ENCODE results near the gene KLHL8. TPM values are rescaled to one million over a fixed set of nuclear protein-coding genes. Genes with fewer than 3 reads are reported as not detected.

Gene KLHL8
- total RNA-seq, 1 donor from 2014 or later = 9.1 TPM

DNA sequence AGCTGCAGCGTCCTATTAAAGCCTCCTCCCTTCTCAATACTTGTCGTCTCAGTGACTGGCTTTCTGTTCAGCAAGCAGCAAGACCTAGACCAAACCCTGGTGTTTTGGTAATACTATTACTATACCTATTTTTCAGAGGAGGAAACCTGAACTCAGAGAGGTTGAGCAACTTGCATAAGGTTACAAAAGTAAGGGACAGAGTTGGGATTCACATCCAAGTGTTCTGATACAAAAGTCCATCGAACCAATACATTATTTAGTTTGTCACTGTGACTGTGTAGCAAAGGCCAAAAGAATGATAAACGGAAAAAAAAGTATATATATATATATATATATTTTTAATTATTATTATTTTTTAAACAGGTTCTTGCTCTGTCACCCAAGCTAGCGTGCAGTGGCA, 29.9 kb upstream of the KLHL8 start:
- DNase-seq (ENCODE audit: extremely low spot score in 2 of 2) = no peak
- H3K4me3 ChIP-seq = no peak overlapping the region

GRCh38 chr4:87249332-87250019, 29.1 kb upstream of the KLHL8 start:
- no peak overlapping the region for H3K27ac ChIP-seq
- TF ChIP-seq POLR2AphosphoS5 (IDR thresholded peaks at IDR 0.05; ENCODE audit: insufficient read depth in 1 of 2, low read depth in 1 of 2) (no peak), CTCF (IDR thresholded peaks at IDR 0.05) (no peak), POLR2A (IDR thresholded peaks at IDR 0.05) (no peak)
- intact Hi-C loops (cut with DNase I) = no loop called here
- no peak overlapping the region for H3K4me3 ChIP-seq
- no peaks in the 10 kb centered on the region for H3K27me3 ChIP-seq
- no peaks in the 10 kb centered on the region for H3K36me3 ChIP-seq
- DNase-seq (ENCODE audit: extremely low spot score in 2 of 2) = no peak
- H3K4me1 ChIP-seq = no peaks in the 10 kb centered on the region
- no peaks in the 10 kb centered on the region for H3K9me3 ChIP-seq

More for the DNA sequence above, 29.9 kb upstream of the KLHL8 start:
- intact Hi-C loops (cut with DNase I) = no loop called here
- Histone ChIP-seq H3K36me3 (no peaks in the 10 kb centered on the region), H3K4me1 (no peaks in the 10 kb centered on the region), H3K27ac (no peak overlapping the region), H3K27me3 (no peaks in the 10 kb centered on the region), H3K9me3 (no peaks in the 10 kb centered on the region)
- TF ChIP-seq POLR2A (IDR thresholded peaks at IDR 0.05) (no peak), POLR2AphosphoS5 (IDR thresholded peaks at IDR 0.05; ENCODE audit: insufficient read depth in 1 of 2, low read depth in 1 of 2) (no peak), CTCF (IDR thresholded peaks at IDR 0.05) (no peak)

DNA sequence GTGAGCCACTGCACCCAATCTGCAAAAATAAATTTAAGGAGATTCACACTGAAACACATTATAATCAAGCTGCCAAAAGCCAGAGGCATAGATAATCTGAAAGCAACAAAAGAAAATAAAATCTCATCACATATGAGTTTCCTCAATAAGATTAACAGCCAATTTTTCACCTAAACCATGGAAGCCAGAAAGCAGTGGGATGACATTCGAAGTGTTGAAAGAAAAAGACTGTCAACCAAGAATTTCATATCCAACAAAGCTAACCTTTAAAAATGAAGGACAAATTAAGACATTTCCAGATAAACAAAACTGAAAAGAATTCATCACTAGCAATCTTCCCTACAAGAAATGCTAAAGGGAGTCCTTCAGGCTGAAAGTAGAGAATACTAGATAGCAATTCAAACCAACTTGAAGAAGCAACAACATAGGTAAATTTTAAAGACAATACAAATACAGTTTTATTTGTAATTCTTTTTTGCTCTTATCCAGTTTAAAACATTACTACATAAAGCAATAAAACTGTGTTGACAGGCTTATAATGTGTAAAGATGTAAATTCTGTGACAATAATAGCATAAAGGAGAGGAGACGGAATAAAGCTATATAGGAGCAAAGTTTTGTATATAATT, 23.1 kb upstream of the KLHL8 start:
- H3K9me3 ChIP-seq = peaks cover 8% of the 10 kb centered on the region
- no peak overlapping the region for H3K4me3 ChIP-seq
- TF ChIP-seq CTCF (IDR thresholded peaks at IDR 0.05) (no peak), POLR2AphosphoS5 (IDR thresholded peaks at IDR 0.05; ENCODE audit: insufficient read depth in 1 of 2, low read depth in 1 of 2) (no peak), POLR2A (IDR thresholded peaks at IDR 0.05) (no peak)
- intact Hi-C loops (cut with DNase I) = no loop called here
- DNase-seq (ENCODE audit: extremely low spot score in 2 of 2) = no peak
- no peaks in the 10 kb centered on the region for H3K27me3 ChIP-seq
- H3K4me1 ChIP-seq = peaks cover 7% of the 10 kb centered on the region
- no peaks in the 10 kb centered on the region for H3K36me3 ChIP-seq
- H3K27ac ChIP-seq = no peak overlapping the region

DNA sequence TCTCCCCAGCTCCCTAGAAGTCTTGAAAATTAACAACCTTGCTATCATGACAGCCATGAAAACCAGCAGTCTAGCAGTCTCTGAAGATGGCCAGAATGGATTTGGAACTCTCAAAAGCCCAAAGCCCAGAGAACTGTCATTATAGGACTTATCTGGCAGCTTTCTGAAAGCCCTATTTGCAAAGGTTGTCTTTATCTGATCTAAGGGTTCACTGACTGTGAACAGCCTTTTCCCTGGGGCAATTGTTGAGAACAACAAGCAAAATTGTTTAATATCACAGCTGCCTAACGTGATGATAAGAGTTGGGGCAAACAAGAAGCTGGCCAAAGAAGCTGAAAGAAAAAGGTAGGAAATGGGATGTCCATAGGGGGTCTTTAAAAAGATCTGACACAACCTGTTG, 20.9 kb upstream of the KLHL8 start:
- DNase-seq (ENCODE audit: extremely low spot score in 2 of 2) = no peak
- no peak overlapping the region for H3K27ac ChIP-seq
- no peaks in the 10 kb centered on the region for H3K36me3 ChIP-seq
- peaks cover 7% of the 10 kb centered on the region for H3K4me1 ChIP-seq
- intact Hi-C loops (cut with DNase I) = no loop called here
- H3K4me3 ChIP-seq = no peak overlapping the region
- H3K9me3 ChIP-seq = peaks cover 8% of the 10 kb centered on the region
- H3K27me3 ChIP-seq = no peaks in the 10 kb centered on the region
- no peak for TF ChIP-seq POLR2AphosphoS5 (IDR thresholded peaks at IDR 0.05; ENCODE audit: insufficient read depth in 1 of 2, low read depth in 1 of 2)
- no peak for TF ChIP-seq CTCF (IDR thresholded peaks at IDR 0.05)
- no peak for TF ChIP-seq POLR2A (IDR thresholded peaks at IDR 0.05)

- Histone ChIP-seq H3K4me1 (peaks cover 7% of the 10 kb centered on the region), H3K9me3 (peaks cover 8% of the 10 kb centered on the region), H3K27me3 (no peaks in the 10 kb centered on the region), H3K4me3 (no peak overlapping the region), H3K27ac (peak overlapping the region; percentile 32), H3K36me3 (no peaks in the 10 kb centered on the region)
- intact Hi-C loops (cut with DNase I) = no loop called here
- TF ChIP-seq POLR2A (IDR thresholded peaks at IDR 0.05) = no peak
- TF ChIP-seq CTCF (IDR thresholded peaks at IDR 0.05) = no peak
- TF ChIP-seq POLR2AphosphoS5 (IDR thresholded peaks at IDR 0.05; ENCODE audit: insufficient read depth in 1 of 2, low read depth in 1 of 2) = no peak
- DNase-seq (ENCODE audit: extremely low spot score in 2 of 2) = no peak
These were observed 19.9 kb upstream of the KLHL8 start for GRCh38 chr4:87240341-87240740.
